Panc1 (cell line): ENCODE measurements around the gene ZNF420. TPM values are rescaled to one million over a fixed set of nuclear protein-coding genes. Genes with fewer than 3 reads are reported as not detected.

ENCODE experiments used
- ATAC-seq: fragments of 200-7000 bp; cut with Tn5 transposase; 2 replicates; pipeline ENCODE4 v1.9.1; 2020; ENCODE audit warnings: mild to moderate bottlenecking, moderate library complexity
- BruUV-seq: library from RNA; stranded (reverse); fragments of 400-500 nt; replicated peaks from 2 replicates; lab custom pipeline; 2021; lab: Mats Ljungman, UMichigan
- CTCF ChIA-PET: fragments of 300-600 bp; sonication (Branson Sonifier 250); formaldehyde crosslinking; loops from one replicate; lab custom pipeline; 2022; ENCODE audit warnings: antibody characterized with exemption; lab: Charles Lee
- POLR2A ChIA-PET: fragments of 300-600 bp; sonication (Branson Sonifier 250); formaldehyde crosslinking; loops from one replicate; lab custom pipeline; 2022; ENCODE audit warnings: antibody characterized with exemption; lab: Charles Lee
- DNase-seq: peaks from one replicate; pipeline ENCODE4 v3.0.0-alpha.2; 2010; ENCODE audit warnings: low read depth, low spot score
- H3K27ac ChIP-seq: 2 replicates; pipeline ENCODE4 v1.5.1; 2011; ENCODE audit warnings: mild to moderate bottlenecking, low read length, inconsistent platforms
- H3K27me3 ChIP-seq: fragments of 200-500 bp; sonication (Bioruptor generic); 2 replicates; pipeline ENCODE4 v1.6.0; 2014; ENCODE audit warnings: low read length, inconsistent platforms; ENCODE audit not compliant: control insufficient read depth, insufficient read depth
- H3K36me3 ChIP-seq: fragments of 200-500 bp; sonication (Bioruptor generic); 2 replicates; pipeline ENCODE4 v1.5.1; 2014; ENCODE audit warnings: inconsistent platforms, mild to moderate bottlenecking, low read length, moderate library complexity; ENCODE audit not compliant: control insufficient read depth, insufficient read depth
- H3K4me1 ChIP-seq: 2 replicates; pipeline ENCODE4 v1.5.1; 2011; ENCODE audit warnings: inconsistent platforms, mild to moderate bottlenecking, low read length, moderate library complexity; ENCODE audit not compliant: control insufficient read depth, insufficient read depth
- H3K4me3 ChIP-seq, 2 experiments: 2 replicates each; pipeline ENCODE4 v1.5.1; 2011 to 2012; ENCODE audit warnings: low read depth in 2 of 2, low read length in 2 of 2, mild to moderate bottlenecking in 2 of 2, inconsistent platforms in 1 of 2, moderate library complexity in 1 of 2
- H3K9me3 ChIP-seq: fragments of 200-500 bp; sonication (Bioruptor generic); 2 replicates; pipeline ENCODE4 v1.5.1; 2014; ENCODE audit warnings: low read depth, mild to moderate bottlenecking, inconsistent platforms, low read length, moderate library complexity; ENCODE audit not compliant: control insufficient read depth, insufficient read depth
- POLR2AphosphoS5 ChIP-seq: IDR thresholded peaks from 2 replicates; pipeline ENCODE4 v1.6.1; 2012; ENCODE audit warnings: mild to moderate bottlenecking, low read depth, low read length, moderate library complexity
- SIN3A ChIP-seq: IDR thresholded peaks from 2 replicates; pipeline ENCODE4 v1.6.1; 2012; ENCODE audit warnings: low read depth, mild to moderate bottlenecking, low read length, moderate library complexity, borderline replicate concordance; ENCODE audit not compliant: insufficient read depth
- TCF7L2 ChIP-seq: IDR thresholded peaks from 2 replicates; pipeline ENCODE4 v1.6.1; 2011; ENCODE audit warnings: mild to moderate bottlenecking, low read depth, low read length, inconsistent platforms
- in situ Hi-C: cut with HindIII; loops from 2 replicates; pipeline ENCODE4 v1.10.0; 2016; ENCODE audit warnings: low sequenced_read_pairs, low pct_unique_long_range_greater_than_20kb
- intact Hi-C: fragments of 100-400 bp; cut with micrococcal nuclease; formaldehyde crosslinking; loops from one replicate; pipeline ENCODE4 v1.10.0; 2022; ENCODE audit not compliant: unreplicated experiment
- total RNA-seq: library from RNA; stranded (reverse); gene quantifications from one replicate; pipeline ENCODE4 v1.2.1, GENCODE V29; 2021; ENCODE audit not compliant: unreplicated experiment
- TF ChIP-seq, protein P1 (sequence below): fragments of 450-650 bp; IDR thresholded peaks from 2 replicates; pipeline ENCODE4 v1.5.1; 2017; ENCODE audit warnings: mild to moderate bottlenecking
- TF ChIP-seq, protein P2 (sequence below), 2 experiments: IDR thresholded peaks; 2 replicates each; pipeline ENCODE4 v1.6.1; 2011 to 2012; ENCODE audit warnings: low read depth in 2 of 2, control low read depth in 1 of 2, low read length in 1 of 2, mild to moderate bottlenecking in 1 of 2, moderate library complexity in 1 of 2; ENCODE audit not compliant: insufficient read depth in 1 of 2

Gene ZNF420
- total RNA-seq, 1 experiment from 2014 or later = 13.7 TPM

DNA sequence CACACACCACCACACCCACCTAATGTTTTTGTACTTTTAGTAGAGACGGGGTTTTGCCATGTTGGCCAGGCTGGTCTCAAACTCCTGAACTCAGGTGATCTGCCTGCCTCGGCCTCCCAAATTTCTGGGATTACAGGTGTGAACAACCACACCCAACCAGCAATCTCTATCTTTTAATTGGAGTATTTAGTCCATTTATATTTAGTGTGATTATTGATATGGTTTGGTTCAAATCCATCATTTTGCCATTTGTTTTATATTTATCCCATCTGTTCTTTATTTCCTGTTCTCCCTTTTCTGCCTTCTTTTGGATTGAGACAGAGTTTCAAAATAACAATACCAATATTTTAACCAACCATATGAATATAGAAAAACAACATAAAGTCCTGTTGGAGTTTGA is 4.1 kb downstream of the ZNF420 start:
- no TSS peak for BruUV-seq
- ChIA-PET CTCF (no interaction called here), POLR2A (no interaction called here)
- H3K27ac ChIP-seq = no peak overlapping the region
- ATAC-seq = no peak
- in situ Hi-C loops = no loop called here
- TF ChIP-seq, protein P1, sequence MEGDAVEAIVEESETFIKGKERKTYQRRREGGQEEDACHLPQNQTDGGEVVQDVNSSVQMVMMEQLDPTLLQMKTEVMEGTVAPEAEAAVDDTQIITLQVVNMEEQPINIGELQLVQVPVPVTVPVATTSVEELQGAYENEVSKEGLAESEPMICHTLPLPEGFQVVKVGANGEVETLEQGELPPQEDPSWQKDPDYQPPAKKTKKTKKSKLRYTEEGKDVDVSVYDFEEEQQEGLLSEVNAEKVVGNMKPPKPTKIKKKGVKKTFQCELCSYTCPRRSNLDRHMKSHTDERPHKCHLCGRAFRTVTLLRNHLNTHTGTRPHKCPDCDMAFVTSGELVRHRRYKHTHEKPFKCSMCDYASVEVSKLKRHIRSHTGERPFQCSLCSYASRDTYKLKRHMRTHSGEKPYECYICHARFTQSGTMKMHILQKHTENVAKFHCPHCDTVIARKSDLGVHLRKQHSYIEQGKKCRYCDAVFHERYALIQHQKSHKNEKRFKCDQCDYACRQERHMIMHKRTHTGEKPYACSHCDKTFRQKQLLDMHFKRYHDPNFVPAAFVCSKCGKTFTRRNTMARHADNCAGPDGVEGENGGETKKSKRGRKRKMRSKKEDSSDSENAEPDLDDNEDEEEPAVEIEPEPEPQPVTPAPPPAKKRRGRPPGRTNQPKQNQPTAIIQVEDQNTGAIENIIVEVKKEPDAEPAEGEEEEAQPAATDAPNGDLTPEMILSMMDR = no peak
- no peak for TF ChIP-seq POLR2AphosphoS5
- TF ChIP-seq TCF7L2 = no peak
- TF ChIP-seq, protein P2, sequence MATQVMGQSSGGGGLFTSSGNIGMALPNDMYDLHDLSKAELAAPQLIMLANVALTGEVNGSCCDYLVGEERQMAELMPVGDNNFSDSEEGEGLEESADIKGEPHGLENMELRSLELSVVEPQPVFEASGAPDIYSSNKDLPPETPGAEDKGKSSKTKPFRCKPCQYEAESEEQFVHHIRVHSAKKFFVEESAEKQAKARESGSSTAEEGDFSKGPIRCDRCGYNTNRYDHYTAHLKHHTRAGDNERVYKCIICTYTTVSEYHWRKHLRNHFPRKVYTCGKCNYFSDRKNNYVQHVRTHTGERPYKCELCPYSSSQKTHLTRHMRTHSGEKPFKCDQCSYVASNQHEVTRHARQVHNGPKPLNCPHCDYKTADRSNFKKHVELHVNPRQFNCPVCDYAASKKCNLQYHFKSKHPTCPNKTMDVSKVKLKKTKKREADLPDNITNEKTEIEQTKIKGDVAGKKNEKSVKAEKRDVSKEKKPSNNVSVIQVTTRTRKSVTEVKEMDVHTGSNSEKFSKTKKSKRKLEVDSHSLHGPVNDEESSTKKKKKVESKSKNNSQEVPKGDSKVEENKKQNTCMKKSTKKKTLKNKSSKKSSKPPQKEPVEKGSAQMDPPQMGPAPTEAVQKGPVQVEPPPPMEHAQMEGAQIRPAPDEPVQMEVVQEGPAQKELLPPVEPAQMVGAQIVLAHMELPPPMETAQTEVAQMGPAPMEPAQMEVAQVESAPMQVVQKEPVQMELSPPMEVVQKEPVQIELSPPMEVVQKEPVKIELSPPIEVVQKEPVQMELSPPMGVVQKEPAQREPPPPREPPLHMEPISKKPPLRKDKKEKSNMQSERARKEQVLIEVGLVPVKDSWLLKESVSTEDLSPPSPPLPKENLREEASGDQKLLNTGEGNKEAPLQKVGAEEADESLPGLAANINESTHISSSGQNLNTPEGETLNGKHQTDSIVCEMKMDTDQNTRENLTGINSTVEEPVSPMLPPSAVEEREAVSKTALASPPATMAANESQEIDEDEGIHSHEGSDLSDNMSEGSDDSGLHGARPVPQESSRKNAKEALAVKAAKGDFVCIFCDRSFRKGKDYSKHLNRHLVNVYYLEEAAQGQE (IDR thresholded peaks at IDR 0.05; ENCODE audit: insufficient read depth in 1 of 2, low read depth in 2 of 2, low read length in 1 of 2) = no peak
- TF ChIP-seq SIN3A = no peak
- H3K9me3 ChIP-seq = peaks cover 53% of the 10 kb centered on the region
- no peak overlapping the region for H3K4me3 ChIP-seq
- H3K36me3 ChIP-seq = no peaks in the 10 kb centered on the region
- intact Hi-C loops = no loop called here
- no peak for DNase-seq
- peaks cover 5% of the 10 kb centered on the region; the same call in 1 of the 2 replicates for H3K4me1 ChIP-seq
- H3K27me3 ChIP-seq = no peaks in the 10 kb centered on the region

DNA sequence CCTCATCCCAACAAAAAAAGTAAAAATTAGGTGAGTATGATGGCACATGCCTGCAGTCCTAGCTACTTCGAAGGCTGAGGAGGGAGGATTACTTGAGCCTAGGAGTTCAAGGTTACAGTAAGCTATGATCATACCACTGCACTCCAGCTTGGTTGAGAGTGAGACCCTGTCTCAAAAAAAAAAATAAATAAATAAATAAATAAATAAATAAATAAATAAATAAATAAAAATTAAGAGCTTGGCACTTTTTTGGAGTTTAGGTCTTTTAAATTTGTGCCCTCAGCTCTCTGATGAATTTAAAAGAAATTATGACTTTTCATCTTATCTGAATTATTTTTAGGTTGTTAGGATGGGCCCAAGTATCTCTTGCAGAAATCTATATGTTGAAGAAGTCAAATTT is 8.9 kb downstream of the ZNF420 start:
- ChIA-PET POLR2A (no interaction called here), CTCF (no interaction called here)
- H3K4me1 ChIP-seq = no peaks in the 10 kb centered on the region
- BruUV-seq = no TSS peak
- intact Hi-C loops = no loop called here
- no peak overlapping the region for H3K27ac ChIP-seq
- in situ Hi-C loops = no loop called here
- H3K36me3 ChIP-seq = no peaks in the 10 kb centered on the region
- TF ChIP-seq, protein P2 (IDR thresholded peaks at IDR 0.05; ENCODE audit: insufficient read depth in 1 of 2, low read depth in 2 of 2, low read length in 1 of 2) = no peak
- no peaks in the 10 kb centered on the region for H3K27me3 ChIP-seq
- ATAC-seq = no peak
- peaks cover 80% of the 10 kb centered on the region for H3K9me3 ChIP-seq
- H3K4me3 ChIP-seq = no peak overlapping the region
- no peak for DNase-seq
